Measurements from ENCODE around the gene DOCK3. TPM values are rescaled to one million over a fixed set of nuclear protein-coding genes. Genes with fewer than 3 reads are reported as not detected.

DOCK3 gene
- total RNA-seq, 1 donor: 0.36 TPM

DNA sequence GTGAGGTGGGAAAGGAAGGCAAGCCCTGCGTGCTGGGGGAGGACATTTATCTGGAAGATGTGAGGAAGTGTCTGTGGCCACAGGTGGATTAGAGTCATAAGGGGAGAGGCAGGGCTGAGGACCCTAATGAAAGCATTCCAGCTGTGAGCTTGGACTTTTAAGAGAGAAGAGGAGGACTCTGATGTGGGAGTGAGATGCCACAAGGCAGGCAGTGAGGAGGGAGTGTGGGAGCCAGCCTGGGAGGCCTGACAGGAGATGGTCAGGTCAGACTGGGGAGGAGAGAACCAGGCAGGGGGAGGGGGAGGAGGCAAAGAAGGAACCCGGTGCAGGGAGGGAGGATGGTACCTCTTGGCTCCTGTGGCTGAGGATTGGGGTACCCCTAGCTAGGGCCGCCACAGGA, 36.8 kb upstream of the DOCK3 start:
- peak overlapping the region; percentile 65 for H3K27ac ChIP-seq (ENCODE audit: low read depth, low read length)
- H3K4me1 ChIP-seq (ENCODE audit: insufficient read depth, low read length): peaks cover 35% of the 10 kb centered on the region
- TF ChIP-seq, protein P1, sequence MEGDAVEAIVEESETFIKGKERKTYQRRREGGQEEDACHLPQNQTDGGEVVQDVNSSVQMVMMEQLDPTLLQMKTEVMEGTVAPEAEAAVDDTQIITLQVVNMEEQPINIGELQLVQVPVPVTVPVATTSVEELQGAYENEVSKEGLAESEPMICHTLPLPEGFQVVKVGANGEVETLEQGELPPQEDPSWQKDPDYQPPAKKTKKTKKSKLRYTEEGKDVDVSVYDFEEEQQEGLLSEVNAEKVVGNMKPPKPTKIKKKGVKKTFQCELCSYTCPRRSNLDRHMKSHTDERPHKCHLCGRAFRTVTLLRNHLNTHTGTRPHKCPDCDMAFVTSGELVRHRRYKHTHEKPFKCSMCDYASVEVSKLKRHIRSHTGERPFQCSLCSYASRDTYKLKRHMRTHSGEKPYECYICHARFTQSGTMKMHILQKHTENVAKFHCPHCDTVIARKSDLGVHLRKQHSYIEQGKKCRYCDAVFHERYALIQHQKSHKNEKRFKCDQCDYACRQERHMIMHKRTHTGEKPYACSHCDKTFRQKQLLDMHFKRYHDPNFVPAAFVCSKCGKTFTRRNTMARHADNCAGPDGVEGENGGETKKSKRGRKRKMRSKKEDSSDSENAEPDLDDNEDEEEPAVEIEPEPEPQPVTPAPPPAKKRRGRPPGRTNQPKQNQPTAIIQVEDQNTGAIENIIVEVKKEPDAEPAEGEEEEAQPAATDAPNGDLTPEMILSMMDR (IDR thresholded peaks at IDR 0.05; ENCODE audit: extremely low read depth, low read depth, low read length): no peak
- H3K9me3 ChIP-seq (ENCODE audit: low read depth, low read length): no peaks in the 10 kb centered on the region
- no peak overlapping the region for H3K4me2 ChIP-seq (ENCODE audit: insufficient read depth, low read length)
- H2AFZ ChIP-seq (ENCODE audit: low read length): no peak overlapping the region
- no peak for DNase-seq (ENCODE audit: insufficient read length, low spot score, missing footprints)
- H3K79me2 ChIP-seq (ENCODE audit: insufficient read depth, low read length): peaks cover 72% of the 10 kb centered on the region
- peaks cover 17% of the 10 kb centered on the region for H3K36me3 ChIP-seq (ENCODE audit: insufficient read depth, low read length)
- no peaks in the 10 kb centered on the region for H4K20me1 ChIP-seq (ENCODE audit: insufficient read depth, low read length)
- H3K27me3 ChIP-seq (ENCODE audit: insufficient read depth, low read length): no peaks in the 10 kb centered on the region
- H3K4me3 ChIP-seq (ENCODE audit: insufficient read depth, low read length): no peak overlapping the region

DNA sequence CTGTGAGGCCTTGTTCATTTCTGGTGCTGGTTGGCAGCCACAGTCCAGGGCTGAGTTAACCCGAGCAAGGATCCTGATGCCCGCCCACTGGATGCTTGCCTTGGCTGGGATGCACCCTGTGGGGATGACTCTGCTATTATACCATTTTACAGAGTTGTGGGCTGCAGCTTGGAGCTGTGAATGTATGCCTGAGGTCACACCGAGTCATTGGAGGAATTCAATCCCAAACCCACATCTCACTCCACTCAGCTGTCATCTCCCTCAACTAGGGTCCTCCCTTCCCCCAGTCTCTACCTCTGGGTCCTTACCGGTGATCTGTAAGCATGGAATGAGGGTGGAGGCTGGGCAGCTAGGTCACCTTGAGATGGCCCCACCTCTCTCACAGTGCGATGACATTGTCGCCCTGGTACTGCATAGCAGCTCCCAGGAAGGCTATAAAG, 35.7 kb upstream of the DOCK3 start:
- Histone ChIP-seq H3K27me3 (ENCODE audit: insufficient read depth, low read length) (no peaks in the 10 kb centered on the region), H2AFZ (ENCODE audit: low read length) (peak overlapping the region; percentile 6), H3K36me3 (ENCODE audit: insufficient read depth, low read length) (peaks cover 25% of the 10 kb centered on the region), H3K9me3 (ENCODE audit: low read depth, low read length) (no peaks in the 10 kb centered on the region), H3K4me3 (ENCODE audit: insufficient read depth, low read length) (no peak overlapping the region), H3K4me2 (ENCODE audit: insufficient read depth, low read length) (peak overlapping the region; percentile 55), H3K79me2 (ENCODE audit: insufficient read depth, low read length) (peaks cover 60% of the 10 kb centered on the region), H4K20me1 (ENCODE audit: insufficient read depth, low read length) (no peaks in the 10 kb centered on the region), H3K27ac (ENCODE audit: low read depth, low read length) (peak overlapping the region; percentile 65), H3K4me1 (ENCODE audit: insufficient read depth, low read length) (peaks cover 35% of the 10 kb centered on the region)
- DNase-seq (ENCODE audit: insufficient read length, low spot score, missing footprints): peak; percentile 97
- TF ChIP-seq, protein P1 (IDR thresholded peaks at IDR 0.05; ENCODE audit: extremely low read depth, low read depth, low read length): no peak

DNA sequence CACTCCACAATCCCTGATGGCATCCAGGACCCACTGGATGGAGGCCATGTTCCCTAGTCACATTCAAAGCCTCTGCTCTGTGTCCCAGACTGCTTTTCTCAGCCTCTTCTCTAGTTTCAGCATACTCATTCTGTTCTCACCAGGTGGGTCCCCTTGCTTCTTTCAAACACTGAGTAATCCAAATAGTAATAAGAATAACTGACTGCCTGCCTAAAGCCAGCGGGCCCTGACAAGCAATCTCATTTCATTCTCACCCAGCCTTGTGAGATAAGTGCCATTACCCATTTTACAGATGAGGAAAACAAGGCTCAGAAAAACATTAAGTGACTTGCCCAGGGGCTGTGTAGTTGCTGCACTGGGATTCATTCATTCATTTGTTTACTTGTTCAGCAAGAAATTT, 32.3 kb upstream of the DOCK3 start:
- Histone ChIP-seq H3K4me3 (ENCODE audit: insufficient read depth, low read length) (no peak overlapping the region), H3K79me2 (ENCODE audit: insufficient read depth, low read length) (peaks cover 34% of the 10 kb centered on the region), H3K4me2 (ENCODE audit: insufficient read depth, low read length) (no peak overlapping the region), H4K20me1 (ENCODE audit: insufficient read depth, low read length) (no peaks in the 10 kb centered on the region), H3K27me3 (ENCODE audit: insufficient read depth, low read length) (no peaks in the 10 kb centered on the region), H3K4me1 (ENCODE audit: insufficient read depth, low read length) (peaks cover 22% of the 10 kb centered on the region), H3K9me3 (ENCODE audit: low read depth, low read length) (no peaks in the 10 kb centered on the region), H3K36me3 (ENCODE audit: insufficient read depth, low read length) (peaks cover 39% of the 10 kb centered on the region), H2AFZ (ENCODE audit: low read length) (no peak overlapping the region), H3K27ac (ENCODE audit: low read depth, low read length) (no peak overlapping the region)
- no peak for DNase-seq (ENCODE audit: insufficient read length, low spot score, missing footprints)
- TF ChIP-seq, protein P1 (IDR thresholded peaks at IDR 0.05; ENCODE audit: extremely low read depth, low read depth, low read length): no peak

DNA sequence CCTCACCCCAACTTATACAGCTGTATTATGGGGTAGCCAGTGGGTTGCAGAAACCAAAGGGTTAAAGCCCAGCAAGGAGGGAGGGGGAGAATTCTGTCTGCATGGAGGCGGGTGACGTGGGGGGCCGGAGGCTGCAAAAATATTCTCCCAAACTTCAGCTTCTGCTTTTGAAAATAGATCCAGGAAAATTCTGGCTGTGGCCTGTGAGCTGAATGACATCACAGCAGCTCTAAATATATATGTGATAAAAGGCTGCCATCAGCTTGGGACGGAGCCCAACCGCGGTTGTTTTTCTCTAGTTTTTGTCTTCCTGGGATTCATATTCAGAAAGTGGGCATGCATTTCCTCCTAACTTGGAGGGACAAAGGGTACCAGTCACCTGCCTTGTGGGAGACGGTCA, 30.2 kb upstream of the DOCK3 start:
- Histone ChIP-seq H3K4me2 (ENCODE audit: insufficient read depth, low read length) (no peak overlapping the region), H2AFZ (ENCODE audit: low read length) (no peak overlapping the region), H3K9me3 (ENCODE audit: low read depth, low read length) (no peaks in the 10 kb centered on the region), H3K4me3 (ENCODE audit: insufficient read depth, low read length) (no peak overlapping the region), H3K27ac (ENCODE audit: low read depth, low read length) (no peak overlapping the region), H3K36me3 (ENCODE audit: insufficient read depth, low read length) (peaks cover 39% of the 10 kb centered on the region), H3K79me2 (ENCODE audit: insufficient read depth, low read length) (peaks cover 21% of the 10 kb centered on the region), H3K4me1 (ENCODE audit: insufficient read depth, low read length) (peaks cover 2% of the 10 kb centered on the region), H3K27me3 (ENCODE audit: insufficient read depth, low read length) (no peaks in the 10 kb centered on the region), H4K20me1 (ENCODE audit: insufficient read depth, low read length) (no peaks in the 10 kb centered on the region)
- no peak for DNase-seq (ENCODE audit: insufficient read length, low spot score, missing footprints)
- TF ChIP-seq, protein P1 (IDR thresholded peaks at IDR 0.05; ENCODE audit: extremely low read depth, low read depth, low read length): no peak

Data from osteoblast (primary cell).